GM12891 (cell line): ENCODE results near the gene LIN28B.

Experiments used
- PAX5 ChIP-seq: IDR thresholded peaks from 2 replicates; pipeline ENCODE4 v1.6.1; 2011; ENCODE audit warnings: low read length, moderate library complexity, mild to moderate bottlenecking; ENCODE audit not compliant: insufficient read depth, severe bottlenecking
- POLR2A ChIP-seq: IDR thresholded peaks from 2 replicates; pipeline ENCODE4 v1.6.1; 2011; ENCODE audit warnings: low read depth, low read length, control low read depth
- POLR2AphosphoS5 ChIP-seq: IDR thresholded peaks from 2 replicates; pipeline ENCODE4 v1.6.1; 2011; ENCODE audit warnings: low read depth, low read length, control low read depth
- POU2F2 ChIP-seq: IDR thresholded peaks from 2 replicates; pipeline ENCODE4 v1.6.1; 2011; ENCODE audit warnings: low read depth, mild to moderate bottlenecking, control low read depth, low read length, moderate library complexity
- SPI1 ChIP-seq: IDR thresholded peaks from 2 replicates; pipeline ENCODE4 v1.6.1; 2011; ENCODE audit warnings: low read depth, low read length, control low read depth
- TAF1 ChIP-seq: IDR thresholded peaks from 2 replicates; pipeline ENCODE4 v1.6.1; 2011; ENCODE audit warnings: low read depth, low read length, control low read depth

DNA sequence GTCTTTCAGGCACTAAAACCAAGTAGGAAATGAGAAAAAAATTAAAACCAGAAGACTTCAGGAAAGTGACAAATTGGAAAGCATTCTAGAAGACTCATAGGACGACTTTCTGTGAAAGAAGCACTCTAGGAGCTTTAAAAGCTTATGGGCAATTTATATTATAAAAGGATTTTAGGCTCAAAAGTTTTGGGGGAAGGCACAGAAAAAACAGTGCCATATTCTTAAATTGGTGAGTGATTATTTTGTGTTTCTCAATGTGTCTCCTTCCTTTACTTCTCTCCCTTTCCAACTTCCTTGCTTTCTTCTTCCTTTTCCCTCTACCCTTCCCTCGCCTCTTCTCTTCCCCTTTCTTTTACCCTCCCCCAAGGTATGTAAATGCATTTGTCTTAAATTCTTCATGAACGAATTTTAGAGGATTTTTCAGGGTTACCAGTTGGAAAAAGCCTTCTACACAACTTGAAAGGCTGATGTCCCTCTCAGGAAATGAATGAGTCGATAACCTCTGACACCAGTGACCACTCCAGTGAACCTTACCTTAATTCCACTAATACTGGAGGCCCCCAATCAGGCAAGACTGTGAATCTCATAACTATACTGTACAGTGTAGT lies 2.6 kb upstream of the LIN28B start:
- TF ChIP-seq POLR2A = no peak
- no peak for TF ChIP-seq TAF1
- no peak for TF ChIP-seq POLR2AphosphoS5
- no peak for TF ChIP-seq PAX5
- no peak for TF ChIP-seq POU2F2
- no peak for TF ChIP-seq SPI1
